H1 (cell line): ENCODE measurements around the gene NSUN6. TPM values are rescaled to one million over a fixed set of nuclear protein-coding genes. Genes with fewer than 3 reads are reported as not detected.

Source experiments
- CTCF ChIA-PET: fragments of 300-600 bp; sonication (Branson Sonifier 250); formaldehyde crosslinking; loops from one replicate; lab custom pipeline; 2021; ENCODE audit not compliant: partially characterized antibody; lab: Charles Lee
- POLR2A ChIA-PET: fragments of 300-600 bp; sonication (Branson Sonifier 250); formaldehyde crosslinking; loops from one replicate; lab custom pipeline; 2021; ENCODE audit warnings: inconsistent platforms; ENCODE audit not compliant: partially characterized antibody; lab: Charles Lee
- DNase-seq, 2 experiments: peaks; one replicate each; pipeline versions ENCODE4 v3.0.0 to v3.0.0-alpha.2; 2010 to 2022; ENCODE audit warnings: low spot score in 2 of 2, low read depth in 1 of 2, mixed read lengths in 1 of 2
- FAIRE-seq: peaks from 2 replicates; lab custom pipeline; 2011; peaks lifted over from hg19 to GRCh38; lab: Jason Lieb, UNC
- H2AFZ ChIP-seq: 2 replicates; pipeline ENCODE4 v1.8.1; 2012; ENCODE audit warnings: low read length, inconsistent platforms
- H2AK5ac ChIP-seq: 2 replicates; pipeline ENCODE4 v1.6.1; 2013; ENCODE audit warnings: low read depth, low read length
- H2BK120ac ChIP-seq: replicated peaks from 2 replicates; pipeline ENCODE3; 2013; ENCODE audit warnings: low read depth, low read length, inconsistent platforms
- H2BK12ac ChIP-seq: 2 replicates; pipeline ENCODE4 v1.6.1; 2013; ENCODE audit warnings: low read depth, low read length
- H2BK15ac ChIP-seq: 2 replicates; pipeline ENCODE4 v1.6.1; 2013; ENCODE audit warnings: low read length
- H2BK20ac ChIP-seq: 2 replicates; pipeline ENCODE4 v1.6.1; 2013; ENCODE audit warnings: low read length
- H2BK5ac ChIP-seq: 2 replicates; pipeline ENCODE4 v1.6.1; 2013; ENCODE audit warnings: low read depth, low read length
- H3K14ac ChIP-seq: 2 replicates; pipeline ENCODE4 v1.6.1; 2013; ENCODE audit warnings: inconsistent platforms; ENCODE audit not compliant: insufficient read length
- H3K18ac ChIP-seq: 2 replicates; pipeline ENCODE4 v1.6.1; 2013; ENCODE audit warnings: low read length; ENCODE audit errors: extremely low read depth
- H3K23ac ChIP-seq: 2 replicates; pipeline ENCODE4 v1.6.1; 2013; ENCODE audit warnings: inconsistent platforms; ENCODE audit not compliant: insufficient read length
- H3K23me2 ChIP-seq: 2 replicates; pipeline ENCODE4 v1.6.1; 2013; ENCODE audit warnings: low read depth, low read length
- H3K27ac ChIP-seq: 2 replicates; pipeline ENCODE4 v1.6.1; 2011; ENCODE audit warnings: low read depth, low read length, inconsistent platforms
- H3K27me3 ChIP-seq, 4 experiments: replicated peaks in 1 of 4; 1 replicate in 1 of 4; 2 replicates in 3 of 4; pipeline versions ENCODE4 v1.6.1 to v1.8.1; 2011 to 2013; ENCODE audit warnings: low read length in 3 of 4, mild to moderate bottlenecking in 3 of 4, inconsistent platforms in 2 of 4, mixed read lengths in 2 of 4, moderate library complexity in 1 of 4; ENCODE audit not compliant: control insufficient read depth in 3 of 4, insufficient read depth in 3 of 4; ENCODE audit errors: extremely low read depth in 1 of 4
- H3K36me3 ChIP-seq, 4 experiments: 2 replicates each; pipeline versions ENCODE4 v1.6.1 to v1.8.1; 2011 to 2013; ENCODE audit warnings: mild to moderate bottlenecking in 4 of 4, low read length in 3 of 4, moderate library complexity in 2 of 4, control low read depth in 1 of 4, inconsistent platforms in 1 of 4; ENCODE audit not compliant: insufficient read depth in 4 of 4, control insufficient read depth in 2 of 4
- H3K4ac ChIP-seq: replicated peaks from 2 replicates; pipeline ENCODE3; 2013; ENCODE audit warnings: low read length, low read depth, mixed read lengths, inconsistent platforms; ENCODE audit not compliant: insufficient read length
- H3K4me1 ChIP-seq, 4 experiments: replicated peaks in 1 of 4; 1 replicate in 1 of 4; 2 replicates in 3 of 4; pipeline versions ENCODE4 v1.6.1 to v1.8.1; 2011 to 2013; ENCODE audit warnings: low read length in 3 of 4, inconsistent platforms in 2 of 4, mixed read lengths in 1 of 4; ENCODE audit not compliant: insufficient read depth in 4 of 4, control insufficient read depth in 3 of 4
- H3K4me2 ChIP-seq, 2 experiments: 2 replicates each; pipeline versions ENCODE4 v1.6.1 to v1.8.1; 2011 to 2013; ENCODE audit warnings: low read depth in 2 of 2, low read length in 2 of 2, control low read depth in 1 of 2, inconsistent platforms in 1 of 2, mild to moderate bottlenecking in 1 of 2; ENCODE audit not compliant: insufficient read depth in 1 of 2
- H3K4me3 ChIP-seq, 4 experiments: fragments of 200-600, 300-600 bp in 1 of 4; sonication (generic), shearing (Covaris generic), sonication (Bioruptor Twin) in 1 of 4; 2 replicates each; pipeline versions ENCODE4 v1.5.1 to v1.8.1; 2011 to 2016; ENCODE audit warnings: low read length in 4 of 4, low read depth in 3 of 4, control low read depth in 2 of 4, inconsistent platforms in 2 of 4, mild to moderate bottlenecking in 2 of 4, mixed read lengths in 1 of 4, moderate library complexity in 1 of 4; ENCODE audit not compliant: insufficient read depth in 2 of 4; ENCODE audit errors: extremely low read depth in 1 of 4
- H3K56ac ChIP-seq: replicated peaks from 2 replicates; pipeline ENCODE3; 2013; ENCODE audit warnings: low read depth, mild to moderate bottlenecking, mixed read lengths, low read length, inconsistent platforms; ENCODE audit not compliant: insufficient read length
- H3K79me1 ChIP-seq: 2 replicates; pipeline ENCODE4 v1.6.1; 2013; ENCODE audit warnings: low read depth, low read length, control low read depth
- H3K79me2 ChIP-seq, 2 experiments: 2 replicates each; pipeline versions ENCODE4 v1.6.1 to v1.8.1; 2012 to 2013; ENCODE audit warnings: low read length in 2 of 2, mild to moderate bottlenecking in 2 of 2, inconsistent platforms in 1 of 2; ENCODE audit not compliant: insufficient read depth in 2 of 2, control insufficient read depth in 1 of 2
- H3K9ac ChIP-seq, 4 experiments: replicated peaks in 1 of 4; 1 replicate in 1 of 4; 2 replicates in 3 of 4; pipeline versions ENCODE4 v1.6.1 to v1.8.1; 2011 to 2013; ENCODE audit warnings: low read depth in 3 of 4, low read length in 3 of 4, control low read depth in 2 of 4, mild to moderate bottlenecking in 2 of 4, moderate library complexity in 2 of 4, inconsistent platforms in 1 of 4; ENCODE audit errors: extremely low read depth in 1 of 4
- H3K9me3 ChIP-seq, 2 experiments: 2 replicates each; pipeline versions ENCODE4 v1.6.1 to v1.8.1; 2012 to 2013; ENCODE audit warnings: mild to moderate bottlenecking in 2 of 2, moderate library complexity in 2 of 2, control low read depth in 1 of 2, inconsistent platforms in 1 of 2, low read depth in 1 of 2, low read length in 1 of 2, mixed read lengths in 1 of 2; ENCODE audit not compliant: insufficient read depth in 2 of 2
- H4K20me1 ChIP-seq, 2 experiments: replicated peaks in 1 of 2; 2 replicates each; pipeline versions ENCODE3 to v1.8.1; 2011 to 2013; ENCODE audit warnings: inconsistent platforms in 2 of 2, low read length in 2 of 2, mild to moderate bottlenecking in 1 of 2; ENCODE audit not compliant: insufficient read depth in 2 of 2, control insufficient read depth in 1 of 2
- H4K5ac ChIP-seq: 2 replicates; pipeline ENCODE4 v1.6.1; 2013; ENCODE audit warnings: low read length, low read depth, mixed read lengths, inconsistent platforms; ENCODE audit not compliant: insufficient read length
- H4K8ac ChIP-seq: 2 replicates; pipeline ENCODE4 v1.8.0; 2013; ENCODE audit warnings: mild to moderate bottlenecking, moderate library complexity, low read length, inconsistent platforms; ENCODE audit not compliant: insufficient read depth; ENCODE audit errors: extremely low read depth
- H4K91ac ChIP-seq: replicated peaks from 2 replicates; pipeline ENCODE3; 2013; ENCODE audit warnings: low read length, mixed read lengths, inconsistent platforms; ENCODE audit not compliant: insufficient read length
- CEBPB ChIP-seq: IDR thresholded peaks from 2 replicates; pipeline ENCODE4 v1.6.1; 2012; ENCODE audit warnings: low read depth, low read length
- GTF2F1 ChIP-seq: IDR thresholded peaks from 2 replicates; pipeline ENCODE4 v1.6.1; 2012; ENCODE audit warnings: low read depth, low read length, improper control_type of control experiment, borderline replicate concordance
- KDM1A ChIP-seq: fragments of 200-600, 300-600 bp; sonication (generic); IDR thresholded peaks from 2 replicates; pipeline ENCODE4 v1.7.1; 2016; ENCODE audit warnings: mild to moderate bottlenecking, low read length, borderline replicate concordance
- TAF7 ChIP-seq: optimal IDR thresholded peaks from 2 replicates; pipeline ENCODE3; 2011; ENCODE audit warnings: low read depth, mild to moderate bottlenecking, inconsistent platforms, low read length, moderate library complexity, borderline replicate concordance
- WGBS, 2 experiments: shearing (Covaris generic) in 1 of 2; methylation state at CpG; one replicate each; pipeline versions ENCODE4 v1.1.6 to v1.1.7; 2013 to 2015; ENCODE audit warnings: low lambda C conversion rate in 2 of 2, mixed read lengths in 2 of 2, inconsistent platforms in 1 of 2, low coverage in 1 of 2, missing lambda C conversion rate in 1 of 2; ENCODE audit not compliant: insufficient replicate concordance in 2 of 2, insufficient coverage in 1 of 2, insufficient read length in 1 of 2; ENCODE audit errors: extremely low coverage in 1 of 2, missing lambda C conversion rate in 1 of 2; 5-methylcytosine and 5-hydroxymethylcytosine counted together
- polyA plus RNA-seq, 7 experiments: library from polyadenylated mRNA; depleted of rRNA in 3 of 7; stranded (reverse) in 5 of 7; unstranded in 2 of 7; fragments of >200 nt in 5 of 7; fragments of 200-250 nt in 2 of 7; gene quantifications; 1 replicate in 5 of 7; 2 replicates in 1 of 7; 4 replicates in 1 of 7; pipeline versions ENCODE4 v1.2.1 to v1.2.3, GENCODE V29; 2011 to 2013; ENCODE audit warnings: missing spikeins in 2 of 7, mixed read lengths in 2 of 7
- total RNA-seq: library from RNA; stranded (reverse); fragmentation: NEBNext Ultra II Directional; extraction: Animal tissue kit (Norgen Biotek cat#: 25700); gene quantifications from 2 replicates; pipeline ENCODE4 v1.2.1, GENCODE V29; 2021
- TF ChIP-seq, protein P1 (sequence below), 3 experiments: IDR thresholded peaks; 1 replicate in 2 of 3; 2 replicates in 1 of 3; pipeline versions ENCODE4 v1.5.1 to v1.6.1; 2011; ENCODE audit warnings: low read length in 3 of 3, mild to moderate bottlenecking in 3 of 3, inconsistent platforms in 2 of 3, low read depth in 1 of 3, moderate library complexity in 1 of 3; ENCODE audit not compliant: insufficient read depth in 1 of 3; ENCODE audit errors: control extremely low read depth in 1 of 3

Gene NSUN6
- total and polyA plus RNA-seq, 2 of the 8 experiments (the other 6 are each of a cell fraction or from before 2014, with no cell fraction given), result 5.9 to 14.4 TPM

GRCh38 chr10:18516851-18517250 is 134.5 kb downstream of the NSUN6 start:
- Histone ChIP-seq H3K36me3 (no peaks in the 10 kb centered on the region), H3K9me3 (no peaks in the 10 kb centered on the region), H3K56ac (no peak overlapping the region), H4K5ac (no peak overlapping the region), H2AK5ac (no peak overlapping the region), H2BK12ac (no peak overlapping the region), H3K4me3 (no peak overlapping the region), H3K27ac (no peak overlapping the region), H3K14ac (no peak overlapping the region), H2AFZ (no peak overlapping the region), H3K4me2 (no peak overlapping the region), H4K8ac (no peak overlapping the region), H4K20me1 (no peaks in the 10 kb centered on the region), H2BK5ac (no peak overlapping the region), H2BK20ac (no peak overlapping the region), H2BK120ac (no peak overlapping the region), H3K79me1 (no peaks in the 10 kb centered on the region), H3K9ac (no peak overlapping the region), H3K79me2 (no peaks in the 10 kb centered on the region), H3K4me1 (no peaks in the 10 kb centered on the region), H3K23me2 (no peaks in the 10 kb centered on the region), H3K23ac (no peak overlapping the region), H2BK15ac (no peak overlapping the region), H3K18ac (no peak overlapping the region), H4K91ac (no peak overlapping the region), H3K4ac (no peak overlapping the region), H3K27me3 (no peaks in the 10 kb centered on the region)
- DNase-seq, result no peak
- no peak for TF ChIP-seq TAF7
- no peak for TF ChIP-seq CEBPB
- TF ChIP-seq, protein P1, sequence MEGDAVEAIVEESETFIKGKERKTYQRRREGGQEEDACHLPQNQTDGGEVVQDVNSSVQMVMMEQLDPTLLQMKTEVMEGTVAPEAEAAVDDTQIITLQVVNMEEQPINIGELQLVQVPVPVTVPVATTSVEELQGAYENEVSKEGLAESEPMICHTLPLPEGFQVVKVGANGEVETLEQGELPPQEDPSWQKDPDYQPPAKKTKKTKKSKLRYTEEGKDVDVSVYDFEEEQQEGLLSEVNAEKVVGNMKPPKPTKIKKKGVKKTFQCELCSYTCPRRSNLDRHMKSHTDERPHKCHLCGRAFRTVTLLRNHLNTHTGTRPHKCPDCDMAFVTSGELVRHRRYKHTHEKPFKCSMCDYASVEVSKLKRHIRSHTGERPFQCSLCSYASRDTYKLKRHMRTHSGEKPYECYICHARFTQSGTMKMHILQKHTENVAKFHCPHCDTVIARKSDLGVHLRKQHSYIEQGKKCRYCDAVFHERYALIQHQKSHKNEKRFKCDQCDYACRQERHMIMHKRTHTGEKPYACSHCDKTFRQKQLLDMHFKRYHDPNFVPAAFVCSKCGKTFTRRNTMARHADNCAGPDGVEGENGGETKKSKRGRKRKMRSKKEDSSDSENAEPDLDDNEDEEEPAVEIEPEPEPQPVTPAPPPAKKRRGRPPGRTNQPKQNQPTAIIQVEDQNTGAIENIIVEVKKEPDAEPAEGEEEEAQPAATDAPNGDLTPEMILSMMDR (IDR thresholded peaks at IDR 0.05; ENCODE audit: control extremely low read depth in 1 of 3, insufficient read depth in 1 of 3, low read depth in 1 of 3, low read length in 3 of 3), result no peak
- TF ChIP-seq KDM1A, result no peak
- no peak for TF ChIP-seq GTF2F1
- 83% methylated on average over 3 of the region's 3 CpGs; no CpG with 5 or more reads in 1 of the 2 experiments for whole genome bisulfite sequencing, 2 experiments
- POLR2A ChIA-PET, result interaction anchor here (1.3 kb wide), 1 partner anchor 12 kb away, joined by 3 read pairs; no protein-coding TSS in a partner anchor
- no peak for FAIRE-seq
- CTCF ChIA-PET, result no interaction called here
